H1 (cell line): ENCODE results near the gene BARHL1. TPM values are rescaled to one million over a fixed set of nuclear protein-coding genes. Genes with fewer than 3 reads are reported as not detected.

Experiments
- CHD7 ChIP-seq: fragments of 300-600 bp; sonication (generic); IDR thresholded peaks from 2 replicates; pipeline ENCODE4 v1.7.1; 2012; ENCODE audit warnings: low read length, moderate library complexity, mild to moderate bottlenecking, inconsistent platforms; ENCODE audit not compliant: insufficient replicate concordance
- SIX5 ChIP-seq: IDR thresholded peaks from 2 replicates; pipeline ENCODE4 v1.6.1; 2011; ENCODE audit warnings: mild to moderate bottlenecking, low read depth, low read length
- TEAD4 ChIP-seq: IDR thresholded peaks from 2 replicates; pipeline ENCODE4 v1.6.1; 2012; ENCODE audit warnings: low read depth, low read length, inconsistent platforms, mixed read lengths
- polyA plus RNA-seq, 7 experiments: library from polyadenylated mRNA; depleted of rRNA in 3 of 7; stranded (reverse) in 5 of 7; unstranded in 2 of 7; fragments of >200 nt in 5 of 7; fragments of 200-250 nt in 2 of 7; gene quantifications; 1 replicate in 5 of 7; 2 replicates in 1 of 7; 4 replicates in 1 of 7; pipeline versions ENCODE4 v1.2.1 to v1.2.3, GENCODE V29; 2011 to 2013; ENCODE audit warnings: missing spikeins in 2 of 7, mixed read lengths in 2 of 7
- total RNA-seq: library from RNA; stranded (reverse); fragmentation: NEBNext Ultra II Directional; extraction: Animal tissue kit (Norgen Biotek cat#: 25700); gene quantifications from 2 replicates; pipeline ENCODE4 v1.2.1, GENCODE V29; 2021

BARHL1 gene
- total and polyA plus RNA-seq, 2 of the 8 experiments (the other 6 are each of a cell fraction or from before 2014, with no cell fraction given), result not detected

DNA sequence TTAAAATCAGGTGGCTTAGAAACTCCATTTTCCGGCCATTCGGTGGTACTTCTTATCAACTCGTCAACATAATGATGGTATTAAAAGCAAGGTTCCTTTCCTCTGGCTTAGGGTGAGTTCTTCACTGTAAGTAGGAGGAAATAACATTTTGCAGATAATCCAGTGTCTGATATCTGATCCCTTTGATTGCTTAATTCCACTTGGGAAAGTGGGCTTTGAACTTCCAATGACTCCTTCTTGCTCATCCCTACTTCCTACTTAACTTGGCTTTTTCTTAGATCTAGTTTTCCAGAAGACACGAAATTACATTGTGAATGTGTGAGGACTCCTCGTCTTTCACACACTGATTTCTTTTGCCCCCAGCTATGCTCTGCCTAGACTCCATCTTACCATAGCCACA is 55.8 kb downstream of the BARHL1 start (continued):
- no peak for TF ChIP-seq CHD7
- no peak for TF ChIP-seq TEAD4
- no peak for TF ChIP-seq SIX5
- TF ChIP-seq, all 59 proteins: peak for 0
